ENCODE results near the gene ESPN. TPM values are rescaled to one million over a fixed set of nuclear protein-coding genes. Genes with fewer than 3 reads are reported as not detected.

Gene ESPN
- total RNA-seq, 2 donors from 2014 or later, result 74.3 to 98.0 TPM

GRCh38 chr1:6384962-6385361 is 39.6 kb upstream of the ESPN start:
- Histone ChIP-seq H3K4me1 (no peaks in the 10 kb centered on the region), H3K36me3 (no peaks in the 10 kb centered on the region), H3K9ac (ENCODE audit: low read depth in 2 of 2, low read length in 2 of 2) (no peak overlapping the region), H3K9me3 (no peaks in the 10 kb centered on the region), H3K4me3 (no peak overlapping the region), H3K27ac (no peak overlapping the region), H3K27me3 (no peaks in the 10 kb centered on the region)
- no peak for DNase-seq
- intact Hi-C loops (cut with DNase I), result no loop called here
- TF ChIP-seq CTCF (IDR thresholded peaks at IDR 0.05), result no peak

GRCh38 chr1:6385488-6386191 is 38.9 kb upstream of the ESPN start:
- TF ChIP-seq CTCF (IDR thresholded peaks at IDR 0.05), result no peak
- H3K4me1 ChIP-seq, result no peaks in the 10 kb centered on the region
- DNase-seq, result peak; percentile 39
- intact Hi-C loops (cut with DNase I), result loop anchor here (1.0 kb wide), 1 partner anchor 8 kb away; no protein-coding TSS in a partner anchor
- H3K27me3 ChIP-seq, result no peaks in the 10 kb centered on the region
- no peaks in the 10 kb centered on the region for H3K9me3 ChIP-seq
- H3K4me3 ChIP-seq, result no peak overlapping the region
- H3K9ac ChIP-seq (ENCODE audit: low read depth in 2 of 2, low read length in 2 of 2), result no peak overlapping the region
- no peak overlapping the region for H3K27ac ChIP-seq
- no peaks in the 10 kb centered on the region for H3K36me3 ChIP-seq

GRCh38 chr1:6386371-6386949 is 38.1 kb upstream of the ESPN start:
- TF ChIP-seq CTCF (IDR thresholded peaks at IDR 0.05), result no peak
- no peaks in the 10 kb centered on the region for H3K36me3 ChIP-seq
- no peak overlapping the region for H3K9ac ChIP-seq (ENCODE audit: low read depth in 2 of 2, low read length in 2 of 2)
- intact Hi-C loops (cut with DNase I), result loop anchor here (1.0 kb wide), 1 partner anchor 9 kb away; no protein-coding TSS in a partner anchor
- H3K4me3 ChIP-seq, result no peak overlapping the region
- no peak overlapping the region for H3K27ac ChIP-seq
- no peaks in the 10 kb centered on the region for H3K4me1 ChIP-seq
- no peaks in the 10 kb centered on the region for H3K9me3 ChIP-seq
- no peaks in the 10 kb centered on the region for H3K27me3 ChIP-seq
- DNase-seq, result no peak

GRCh38 chr1:6389971-6390370 is 34.6 kb upstream of the ESPN start:
- H3K27me3 ChIP-seq, result no peaks in the 10 kb centered on the region
- H3K9ac ChIP-seq (ENCODE audit: low read depth in 2 of 2, low read length in 2 of 2), result no peak overlapping the region
- no peaks in the 10 kb centered on the region for H3K9me3 ChIP-seq
- DNase-seq, result no peak
- intact Hi-C loops (cut with DNase I), result no loop called here
- H3K27ac ChIP-seq, result no peak overlapping the region
- H3K36me3 ChIP-seq, result no peaks in the 10 kb centered on the region
- H3K4me3 ChIP-seq, result no peak overlapping the region
- peaks cover 10% of the 10 kb centered on the region for H3K4me1 ChIP-seq
- no peak for TF ChIP-seq CTCF (IDR thresholded peaks at IDR 0.05)

- H3K27me3 ChIP-seq, result no peaks in the 10 kb centered on the region
- H3K4me1 ChIP-seq, result peaks cover 10% of the 10 kb centered on the region
- TF ChIP-seq CTCF (IDR thresholded peaks at IDR 0.05), result no peak
- H3K27ac ChIP-seq, result peak overlapping the region; percentile 98
- peak; percentile 55 for DNase-seq
- no peaks in the 10 kb centered on the region for H3K9me3 ChIP-seq
- H3K9ac ChIP-seq (ENCODE audit: low read depth in 2 of 2, low read length in 2 of 2), result peak overlapping the region; percentile 64 to 70
- H3K4me3 ChIP-seq, result peak overlapping the region; percentile 53
- no peaks in the 10 kb centered on the region for H3K36me3 ChIP-seq
- intact Hi-C loops (cut with DNase I), result no loop called here
Observed at GRCh38 chr1:6391951-6392808, 32.4 kb upstream of the ESPN start.

Measured in colonic mucosa (tissue), 4 donors.